ENCODE data around the gene POU2AF2.

The POU2AF2 gene

GRCh38 chr11:111331711-111332479 lies 86.4 kb downstream of the POU2AF2 start:
- no peak for DNase-seq (ENCODE audit: low spot score)

- DNase-seq (ENCODE audit: low spot score), result peak; percentile 51
Measured at GRCh38 chr11:111334532-111335502, 89.3 kb downstream of the POU2AF2 start.

- no peak for DNase-seq (ENCODE audit: low spot score)
Measured at GRCh38 chr11:111335549-111335948, 90.0 kb downstream of the POU2AF2 start.
